Psoas muscle (tissue), 8 donors: Measurements from ENCODE around the gene PLA1A. TPM values are rescaled to one million over a fixed set of nuclear protein-coding genes. Genes with fewer than 3 reads are reported as not detected.

Source experiments
- ATAC-seq, 4 donors: fragments of 200-7000 bp; cut with Tn5 transposase; one replicate each; pipeline ENCODE4 v1.9.1; 2020; ENCODE audit warnings: moderate library complexity in 3 of 4, mild to moderate bottlenecking in 2 of 4
- DNase-seq, 2 donors: peaks; one replicate each; pipeline ENCODE4 v3.0.0-alpha.2; 2020
- H3K27ac ChIP-seq: fragments of 200-600 bp; one replicate; pipeline ENCODE4 v1.8.0; 2022
- H3K27me3 ChIP-seq, 3 donors: fragments of 200-600 bp in 1 of 3; one replicate each; pipeline versions ENCODE4 v1.6.1 to v1.8.0; 2013 to 2022; ENCODE audit warnings: low read length in 2 of 3, mild to moderate bottlenecking in 2 of 3, moderate library complexity in 1 of 3; ENCODE audit not compliant: insufficient read depth in 3 of 3
- H3K36me3 ChIP-seq, 2 donors: fragments of 200-600 bp in 1 of 2; one replicate each; pipeline versions ENCODE4 v1.6.1 to v1.8.0; 2013 to 2022; ENCODE audit warnings: low read depth in 1 of 2, mild to moderate bottlenecking in 1 of 2, moderate library complexity in 1 of 2; ENCODE audit not compliant: insufficient read depth in 1 of 2
- H3K4me1 ChIP-seq: fragments of 200-600 bp; one replicate; pipeline ENCODE4 v1.8.0; 2022
- H3K4me3 ChIP-seq: fragments of 200-600 bp; one replicate; pipeline ENCODE4 v1.8.0; 2022; ENCODE audit warnings: mild to moderate bottlenecking
- H3K9me3 ChIP-seq: fragments of 200-600 bp; one replicate; pipeline ENCODE4 v1.8.0; 2022
- WGBS, 3 donors: extraction: QIAGEN DNeasy Blood & Tissue Kit; methylation state at CpG; one replicate each; pipeline versions ENCODE4 v1.1.6 to v1.1.7; 2013; 5-methylcytosine and 5-hydroxymethylcytosine counted together
- intact Hi-C, 2 donors: fragments of 100-400 bp; cut with DNase I; formaldehyde crosslinking; loops; one replicate each; pipeline versions ENCODE4 v1.11.0 to v1.14.2; 2022
- polyA plus RNA-seq, 3 donors: library from polyadenylated mRNA; stranded (reverse); fragments of 200-250 nt; gene quantifications; one replicate each; pipeline ENCODE4 v1.2.3, GENCODE V29; 2013
- total RNA-seq, 4 donors: library from RNA; stranded (reverse); fragmentation: NEBNext Ultra II Directional in 2 of 4; extraction: Animal tissue kit (Norgen Biotek cat#: 25700) in 2 of 4; gene quantifications; one replicate each; pipeline versions ENCODE4 v1.2.1 to v1.2.4, GENCODE V29; 2021 to 2023
- TF ChIP-seq, protein P1 (sequence below): fragments of 200-600 bp; IDR thresholded peaks from one replicate; pipeline ENCODE4 v1.8.0; 2022; ENCODE audit warnings: antibody characterized with exemption
- donor health status: healthy with polysubstance abuse.
- donor health status: DM: no; HTN: no; CAD: no; lungs with moderate emphysema.
- donor health status: Bipolar disorder and iron deficiency.
- donor health status: healthy.
- donor health status: DM: yes; HTN: yes; CAD: no.
- donor health status: DM: no; HTN: no; CAD: no.
- donor health status: DM: no; HTN: no; CAD: no.
- donor health status: DM: yes; HTN: yes; CAD: no.

PLA1A gene
- total and polyA plus RNA-seq, 7 donors: 1.1 to 11.7 (median 2.5) TPM

DNA sequence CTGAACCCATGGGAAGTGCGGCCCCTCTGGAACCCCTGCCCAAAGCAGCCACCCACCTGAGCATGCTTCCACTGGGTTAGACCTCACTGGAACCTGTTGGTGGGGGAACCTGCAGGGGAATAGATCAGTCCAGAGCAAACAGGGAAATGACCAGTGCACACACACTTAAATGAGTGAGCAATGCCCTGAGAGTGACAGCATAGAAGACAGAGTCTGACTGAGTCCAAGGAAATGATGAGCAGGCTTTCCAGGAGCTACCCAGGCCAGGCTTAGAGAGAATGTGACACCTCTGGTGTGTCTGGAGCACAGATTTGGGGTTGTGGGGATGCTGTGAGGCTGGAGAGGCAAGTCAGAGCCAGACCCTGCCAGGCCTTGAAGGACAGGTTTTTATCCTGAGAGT is 28.5 kb downstream of the PLA1A start:
- H3K27me3 ChIP-seq: no peaks in the 10 kb centered on the region
- DNase-seq (no peak), ATAC-seq (peak in 1 of 4 donors; percentile 16)
- no peaks in the 10 kb centered on the region for H3K36me3 ChIP-seq
- peaks cover 55% of the 10 kb centered on the region for H3K4me1 ChIP-seq
- peak overlapping the region; percentile 57 for H3K27ac ChIP-seq
- TF ChIP-seq, protein P1, sequence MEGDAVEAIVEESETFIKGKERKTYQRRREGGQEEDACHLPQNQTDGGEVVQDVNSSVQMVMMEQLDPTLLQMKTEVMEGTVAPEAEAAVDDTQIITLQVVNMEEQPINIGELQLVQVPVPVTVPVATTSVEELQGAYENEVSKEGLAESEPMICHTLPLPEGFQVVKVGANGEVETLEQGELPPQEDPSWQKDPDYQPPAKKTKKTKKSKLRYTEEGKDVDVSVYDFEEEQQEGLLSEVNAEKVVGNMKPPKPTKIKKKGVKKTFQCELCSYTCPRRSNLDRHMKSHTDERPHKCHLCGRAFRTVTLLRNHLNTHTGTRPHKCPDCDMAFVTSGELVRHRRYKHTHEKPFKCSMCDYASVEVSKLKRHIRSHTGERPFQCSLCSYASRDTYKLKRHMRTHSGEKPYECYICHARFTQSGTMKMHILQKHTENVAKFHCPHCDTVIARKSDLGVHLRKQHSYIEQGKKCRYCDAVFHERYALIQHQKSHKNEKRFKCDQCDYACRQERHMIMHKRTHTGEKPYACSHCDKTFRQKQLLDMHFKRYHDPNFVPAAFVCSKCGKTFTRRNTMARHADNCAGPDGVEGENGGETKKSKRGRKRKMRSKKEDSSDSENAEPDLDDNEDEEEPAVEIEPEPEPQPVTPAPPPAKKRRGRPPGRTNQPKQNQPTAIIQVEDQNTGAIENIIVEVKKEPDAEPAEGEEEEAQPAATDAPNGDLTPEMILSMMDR: no peak
- 56 to 79% (median 71%) methylated on average over 1 of the region's 1 CpG for WGBS, 3 donors
- H3K4me3 ChIP-seq: no peak overlapping the region
- H3K9me3 ChIP-seq: no peaks in the 10 kb centered on the region
- intact Hi-C loops: no loop called here

DNA sequence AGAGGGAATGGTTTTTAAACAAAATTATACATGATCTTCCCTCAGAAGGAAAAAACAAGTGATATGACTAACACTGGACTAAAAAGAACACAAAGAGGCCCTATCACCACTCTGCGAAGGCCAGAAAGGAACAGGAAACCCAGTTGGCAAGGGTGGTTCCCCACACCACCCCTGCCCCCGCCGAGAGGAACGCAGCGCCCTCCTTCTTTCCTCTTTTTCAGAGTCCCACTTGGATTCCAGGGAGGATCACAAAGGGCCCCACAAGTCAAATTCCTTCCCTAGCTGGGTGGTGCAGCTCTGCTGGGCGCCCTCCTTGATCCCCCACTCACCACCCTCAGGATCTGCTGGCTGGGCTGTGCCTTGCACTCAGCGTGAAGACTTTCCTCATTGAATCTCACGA is 29.8 kb downstream of the PLA1A start:
- intact Hi-C loops: no loop called here
- peaks cover 61% of the 10 kb centered on the region for H3K4me1 ChIP-seq
- DNase-seq: no peak

GRCh38 chr3:119628390-119628789 is 30.7 kb downstream of the PLA1A start:
- peaks cover 62% of the 10 kb centered on the region for H3K4me1 ChIP-seq
- intact Hi-C loops: no loop called here
- TF ChIP-seq, protein P1: no peak
- ATAC-seq (no peak), DNase-seq (no peak)
- no peaks in the 10 kb centered on the region for H3K27me3 ChIP-seq
- WGBS, 3 donors: 87 to 89% (median 88%) methylated on average over 4 of the region's 4 CpGs
- no peaks in the 10 kb centered on the region for H3K9me3 ChIP-seq
- peak overlapping the region; percentile 27 for H3K27ac ChIP-seq
- no peaks in the 10 kb centered on the region for H3K36me3 ChIP-seq
- H3K4me3 ChIP-seq: no peak overlapping the region

More for the DNA sequence above, 29.8 kb downstream of the PLA1A start:
- Histone ChIP-seq H3K27me3 (no peaks in the 10 kb centered on the region), H3K9me3 (no peaks in the 10 kb centered on the region), H3K4me3 (no peak overlapping the region), H3K36me3 (no peaks in the 10 kb centered on the region), H3K27ac (peak overlapping the region; percentile 64)
- no peak for ATAC-seq
- 52 to 70% (median 65%) methylated on average over 8 of the region's 8 CpGs for WGBS, 3 donors
- TF ChIP-seq, protein P1: no peak

GRCh38 chr3:119628816-119629445 is 31.2 kb downstream of the PLA1A start:
- WGBS, 3 donors: 7 to 27% (median 18%) methylated on average over 1 of the region's 1 CpG
- intact Hi-C loops: no loop called here
- Histone ChIP-seq H3K36me3 (no peaks in the 10 kb centered on the region), H3K27ac (peak overlapping the region; percentile 93), H3K4me3 (no peak overlapping the region), H3K27me3 (no peaks in the 10 kb centered on the region), H3K4me1 (peaks cover 62% of the 10 kb centered on the region), H3K9me3 (no peaks in the 10 kb centered on the region)
- ATAC-seq: no peak
- TF ChIP-seq, protein P1: no peak
- no peak for DNase-seq
